ENCODE measurements around the gene DPH2.
A peak's percentile ranks its signal among the peaks of the same experiment; 100 is the strongest.

Gene DPH2

GRCh38 chr1:43937179-43937865 lies 32.5 kb upstream of the DPH2 start:
- TF ChIP-seq Cebpa-rat (IDR thresholded peaks at IDR 0.05) = no peak; a peak in 1 of 22 replicates
- no peak overlapping the region for H3K27ac ChIP-seq
- H3K4me1 ChIP-seq = peaks cover 34 to 48% (median 38%) of the 10 kb centered on the region in 10 experiments
- H3K4me2 ChIP-seq = no peak overlapping the region
- no peak overlapping the region for H3K4me3 ChIP-seq
- peaks cover 51 to 64% (median 58%) of the 10 kb centered on the region in 11 experiments for H3K27me3 ChIP-seq
- peaks cover 0 to 60% (median 38%) of the 10 kb centered on the region in 11 experiments; a peak in 19 of 22 replicates for H4K20me1 ChIP-seq
- H3K9ac ChIP-seq = no peak overlapping the region
- H3K36me3 ChIP-seq = peaks cover 0 to 31% (median 9%) of the 10 kb centered on the region in 11 experiments; a peak in 13 of 22 replicates
- H3K9me3 ChIP-seq (replicated peaks in 1 of 11) = no peaks in the 10 kb centered on the region

DNA sequence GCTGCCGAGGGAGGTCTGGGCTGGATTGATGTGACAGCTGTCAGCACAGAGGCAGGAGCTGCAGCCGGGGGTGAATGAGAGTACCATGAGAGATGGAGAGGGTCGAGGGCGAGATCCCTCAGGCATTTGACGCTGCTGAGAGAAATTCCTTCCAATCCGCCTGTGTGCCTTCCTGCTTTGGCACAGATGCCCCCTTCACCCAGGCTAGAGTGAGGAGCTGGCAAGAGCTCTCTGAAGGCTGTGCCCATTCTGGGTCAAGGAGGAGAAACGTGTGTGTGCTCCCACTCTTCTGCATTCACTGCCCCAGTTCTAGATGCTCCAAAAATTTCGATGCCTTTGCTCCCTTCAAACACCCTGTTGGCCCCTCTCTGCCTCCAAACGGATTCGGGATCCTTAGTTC lies 31.4 kb upstream of the DPH2 start:
- Histone ChIP-seq H4K20me1 (peaks cover 0 to 60% (median 39%) of the 10 kb centered on the region in 11 experiments; a peak in 19 of 22 replicates), H3K27ac (no peak overlapping the region), H3K36me3 (peaks cover 0 to 31% (median 10%) of the 10 kb centered on the region in 11 experiments; a peak in 13 of 22 replicates), H3K4me2 (no peak overlapping the region), H3K9ac (no peak overlapping the region), H3K4me3 (no peak overlapping the region), H3K4me1 (peaks cover 24 to 41% (median 35%) of the 10 kb centered on the region in 10 experiments), H3K9me3 (replicated peaks in 1 of 11) (no peaks in the 10 kb centered on the region), H3K27me3 (peaks cover 40 to 54% (median 48%) of the 10 kb centered on the region in 11 experiments)
- TF ChIP-seq Cebpa-rat (IDR thresholded peaks at IDR 0.05) = no peak

DNA sequence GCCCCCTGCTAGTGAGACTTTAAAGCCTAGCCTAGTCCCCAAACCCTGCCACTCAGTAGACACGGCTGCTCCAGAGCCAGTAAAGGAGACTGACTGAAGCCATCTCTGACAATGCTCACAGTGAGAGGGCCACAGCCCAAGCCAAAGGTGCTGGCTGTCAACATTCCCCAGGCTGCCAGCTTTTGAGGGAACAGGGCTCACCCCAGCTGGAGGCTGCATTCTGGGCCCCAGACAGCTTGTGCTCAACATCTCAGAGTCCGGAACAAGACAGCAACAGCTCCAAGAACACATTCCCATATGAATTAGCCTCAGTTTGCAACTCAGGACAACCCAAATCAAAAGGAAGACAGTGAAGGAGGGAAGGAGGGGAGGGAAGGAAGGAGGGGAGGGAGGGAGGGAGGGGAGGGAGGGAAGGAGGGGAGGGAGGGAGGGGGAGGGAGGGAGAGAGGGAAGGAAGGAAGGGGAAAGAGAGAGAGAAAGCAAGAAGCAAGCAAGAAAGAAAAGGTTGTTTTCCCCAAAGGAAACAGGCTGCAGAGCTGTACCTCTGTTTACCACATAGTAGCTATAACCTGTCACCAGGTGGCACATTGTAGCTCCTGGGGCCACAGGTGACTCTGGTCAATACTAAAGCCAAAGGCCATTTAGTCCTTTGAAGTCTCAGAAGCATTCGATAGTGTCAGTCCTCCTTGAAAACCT lies 30.8 kb upstream of the DPH2 start:
- no peak for TF ChIP-seq Cebpa-rat (IDR thresholded peaks at IDR 0.05)
- no peaks in the 10 kb centered on the region for H3K9me3 ChIP-seq (replicated peaks in 1 of 11)
- H3K27me3 ChIP-seq = peaks cover 33 to 47% (median 41%) of the 10 kb centered on the region in 11 experiments
- H3K4me1 ChIP-seq = peaks cover 19 to 36% (median 32%) of the 10 kb centered on the region in 10 experiments
- no peak overlapping the region for H3K4me3 ChIP-seq
- peaks cover 0 to 59% (median 39%) of the 10 kb centered on the region in 11 experiments; a peak in 19 of 22 replicates for H4K20me1 ChIP-seq
- no peak overlapping the region for H3K27ac ChIP-seq
- peaks cover 0 to 34% (median 10%) of the 10 kb centered on the region in 11 experiments; a peak in 13 of 22 replicates for H3K36me3 ChIP-seq
- no peak overlapping the region for H3K9ac ChIP-seq
- peak overlapping the region in 2 of 11 experiments; percentile 15 to 42; a peak in 3 of 22 replicates for H3K4me2 ChIP-seq

DNA sequence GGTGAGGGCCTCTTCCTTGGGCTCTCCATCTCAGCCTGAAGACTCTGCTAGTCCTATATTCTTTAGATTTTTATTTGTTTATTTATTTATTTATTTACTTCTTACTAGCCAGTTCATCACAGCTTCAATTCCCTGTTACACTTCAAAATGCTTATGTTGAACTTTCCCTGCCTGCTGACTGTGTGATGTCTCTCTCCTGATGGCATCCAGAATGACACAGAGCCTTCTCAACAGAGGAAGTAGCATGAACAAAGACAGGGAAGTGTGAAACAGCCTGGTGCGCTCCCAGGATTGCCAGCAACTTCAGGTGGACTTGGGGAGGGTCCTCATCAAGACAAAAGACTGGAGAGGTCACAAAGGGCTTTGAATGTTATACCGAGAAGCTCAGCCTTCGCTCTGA lies 27.4 kb upstream of the DPH2 start:
- Histone ChIP-seq H3K9ac (peak overlapping the region in 1 of 11 experiments; percentile 18; a peak in 1 of 22 replicates), H3K4me3 (no peak overlapping the region), H3K4me1 (peaks cover 19 to 42% (median 32%) of the 10 kb centered on the region in 10 experiments), H3K9me3 (replicated peaks in 1 of 11) (no peaks in the 10 kb centered on the region), H4K20me1 (peaks cover 0 to 44% (median 15%) of the 10 kb centered on the region in 11 experiments; a peak in 17 of 22 replicates), H3K36me3 (peaks cover 0 to 28% (median 7%) of the 10 kb centered on the region in 11 experiments; a peak in 10 of 22 replicates), H3K4me2 (peak overlapping the region in 3 of 11 experiments; percentile 18 to 45 (median 33); a peak in 5 of 22 replicates), H3K27me3 (peaks cover 1 to 14% (median 7%) of the 10 kb centered on the region in 11 experiments; a peak in 21 of 22 replicates), H3K27ac (no peak overlapping the region)
- no peak for TF ChIP-seq Cebpa-rat (IDR thresholded peaks at IDR 0.05)

- peak overlapping the region in 4 of 10 experiments; percentile 21 to 77 (median 76); a peak in 4 of 20 replicates for H3K4me3 ChIP-seq
- H3K27me3 ChIP-seq = no peaks in the 10 kb centered on the region
- no peaks in the 10 kb centered on the region for H3K9me3 ChIP-seq (replicated peaks in 1 of 11)
- H3K9ac ChIP-seq = peak overlapping the region in 3 of 11 experiments; percentile 10 to 25 (median 17); a peak in 4 of 22 replicates
- no peak overlapping the region for H3K27ac ChIP-seq
- TF ChIP-seq Cebpa-rat (IDR thresholded peaks at IDR 0.05) = no peak
- H4K20me1 ChIP-seq = peaks cover 0 to 48% (median 19%) of the 10 kb centered on the region in 11 experiments; a peak in 12 of 22 replicates
- H3K4me1 ChIP-seq = peaks cover 34 to 57% (median 47%) of the 10 kb centered on the region in 10 experiments
- H3K4me2 ChIP-seq = peak overlapping the region; percentile 69 to 100 (median 99)
- peaks cover 5 to 27% (median 14%) of the 10 kb centered on the region in 11 experiments; a peak in 21 of 22 replicates for H3K36me3 ChIP-seq
Observed at GRCh38 chr1:43944860-43945259, 24.9 kb upstream of the DPH2 start.

DNA sequence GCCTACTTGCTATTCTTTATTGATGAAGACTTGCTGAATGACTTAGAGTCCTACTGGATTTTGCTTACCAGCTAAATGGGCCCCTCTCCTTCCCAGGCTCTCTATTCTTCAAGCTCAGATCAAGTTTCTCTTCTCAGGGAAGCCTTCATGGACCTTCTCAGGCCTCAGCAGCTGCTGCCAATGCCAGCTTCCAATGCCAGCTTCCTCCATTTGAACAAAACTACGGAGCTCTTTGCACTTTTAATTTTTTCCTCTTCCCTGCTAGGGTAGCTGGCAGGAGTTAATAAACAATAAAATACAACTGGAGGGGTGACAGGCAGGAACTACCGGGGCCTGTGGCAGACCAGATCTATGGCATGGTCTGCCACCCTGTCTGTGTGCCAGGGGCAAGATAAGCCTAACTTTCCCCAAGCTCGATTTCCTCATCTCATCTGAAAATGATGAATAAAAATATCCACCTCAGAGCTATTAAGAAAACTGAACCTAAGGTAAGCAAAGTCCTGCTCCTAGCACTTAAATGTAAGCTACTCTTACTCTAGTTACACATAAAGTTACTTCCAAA lies 24.1 kb upstream of the DPH2 start:
- peaks cover 0 to 55% (median 19%) of the 10 kb centered on the region in 11 experiments; a peak in 11 of 22 replicates for H4K20me1 ChIP-seq
- peak overlapping the region; percentile 91 to 100 (median 98); a peak in 21 of 22 replicates for H3K27ac ChIP-seq
- peak overlapping the region; percentile 74 to 92 (median 78) for H3K4me3 ChIP-seq
- no peaks in the 10 kb centered on the region for H3K27me3 ChIP-seq
- peaks cover 34 to 58% (median 47%) of the 10 kb centered on the region in 10 experiments for H3K4me1 ChIP-seq
- no peaks in the 10 kb centered on the region for H3K9me3 ChIP-seq (replicated peaks in 1 of 11)
- H3K9ac ChIP-seq = peak overlapping the region; percentile 88 to 100 (median 98)
- peak overlapping the region; percentile 78 to 100 (median 99) for H3K4me2 ChIP-seq
- peaks cover 13 to 36% (median 20%) of the 10 kb centered on the region in 11 experiments; a peak in 21 of 22 replicates for H3K36me3 ChIP-seq
- TF ChIP-seq Cebpa-rat (IDR thresholded peaks at IDR 0.05) = no peak

GRCh38 chr1:43946236-43947060 lies 23.4 kb upstream of the DPH2 start, which contains the start of gene IPO13:
Gene IPO13, plus strand, starts transcription at chr1:43946950. Its CDS starts 651 bp downstream, at chr1:43947601.
- peak within 1 kb of the TSS; percentile 74 to 92 (median 78) for H3K4me3 ChIP-seq
- H3K9ac ChIP-seq = peak within 1 kb of the TSS; percentile 88 to 100 (median 98)
- H3K27me3 ChIP-seq = no peaks in the 10 kb centered on the region
- peaks cover 13 to 43% (median 22%) of the 10 kb centered on the region in 11 experiments; a peak in 21 of 22 replicates for H3K36me3 ChIP-seq
- peaks cover 34 to 65% (median 48%) of the 10 kb centered on the region in 10 experiments for H3K4me1 ChIP-seq
- TF ChIP-seq Cebpa-rat (IDR thresholded peaks at IDR 0.05) = no peak
- H3K27ac ChIP-seq = peak within 1 kb of the TSS; percentile 91 to 100 (median 98)
- H3K4me2 ChIP-seq = peak within 1 kb of the TSS; percentile 78 to 100 (median 99)
- peaks cover 0 to 62% (median 19%) of the 10 kb centered on the region in 11 experiments; a peak in 12 of 22 replicates for H4K20me1 ChIP-seq
- no peaks in the 10 kb centered on the region for H3K9me3 ChIP-seq (replicated peaks in 1 of 11)

Data from BLaER1 treated with 17β-estradiol and CSF1 and Interleukin-3, amounts not matched to agents 10 nM and 100 nM (cell line).